GM08714 (cell line): ENCODE data around the gene MICOS13.

Experiments
- H3K4me3 ChIP-seq: fragments of 200-500 bp; sonication (Bioruptor generic); 2 replicates; pipeline ENCODE4 v1.5.1; 2014; ENCODE audit warnings: mild to moderate bottlenecking, low read length, inconsistent platforms
- ZNF274 ChIP-seq: IDR thresholded peaks from 2 replicates; pipeline ENCODE4 v1.6.1; 2012; ENCODE audit warnings: mild to moderate bottlenecking, low read depth, low read length

MICOS13 gene, protein sequence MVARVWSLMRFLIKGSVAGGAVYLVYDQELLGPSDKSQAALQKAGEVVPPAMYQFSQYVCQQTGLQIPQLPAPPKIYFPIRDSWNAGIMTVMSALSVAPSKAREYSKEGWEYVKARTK

DNA sequence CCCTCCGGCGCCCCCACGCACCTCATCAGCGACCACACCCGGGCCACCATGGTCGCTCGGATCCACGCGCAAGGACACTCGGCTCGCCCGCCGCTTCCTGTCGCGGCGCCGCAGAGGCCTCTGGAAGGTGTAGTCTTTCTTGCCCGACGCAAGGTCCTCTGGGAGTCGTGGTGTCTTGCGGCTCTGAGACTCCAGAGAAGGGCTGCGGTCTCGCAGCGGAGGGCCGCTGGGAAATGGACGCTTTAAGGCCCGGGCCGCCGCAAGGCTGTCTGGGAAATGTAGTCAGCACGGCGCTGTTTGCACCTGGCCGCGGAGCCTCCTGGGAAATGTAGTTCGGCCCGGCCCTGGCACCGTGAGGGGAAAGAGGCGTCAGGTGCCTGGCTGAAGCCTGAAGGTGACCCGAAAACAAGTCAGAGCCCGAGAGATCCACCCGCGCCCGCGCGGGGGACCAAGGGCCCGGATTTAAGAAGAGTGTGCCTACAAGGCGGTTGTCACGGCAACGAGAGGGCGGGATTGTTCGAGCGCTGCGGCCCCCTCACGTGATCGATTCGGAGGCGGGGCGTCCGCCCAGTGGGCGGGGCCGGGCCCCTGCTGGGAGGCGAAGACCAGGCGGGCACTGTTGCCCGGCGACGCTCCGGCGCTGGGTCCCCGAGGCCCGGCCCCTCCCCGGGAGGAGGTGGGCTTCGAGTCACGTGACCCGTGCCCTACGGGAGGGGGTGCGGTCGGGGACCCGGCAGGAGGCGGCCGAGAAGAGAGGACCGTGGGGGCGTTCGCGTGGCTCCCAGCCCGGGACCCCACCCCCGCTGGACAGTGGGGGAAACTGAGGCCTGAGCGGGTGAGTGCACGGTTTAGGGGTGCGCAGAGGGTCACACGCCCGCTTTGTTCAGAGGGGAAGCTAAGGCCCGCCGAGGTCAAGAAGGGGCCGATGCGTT, at the start of gene MICOS13, which contains the start of gene HSD11B1L:
Gene MICOS13 (minus strand): TSS at position 80 of the 932 bp plus-strand sequence. CDS start 30 bp downstream, at position 50.
Gene HSD11B1L (plus strand): TSS at position 591 of the 932 bp plus-strand sequence. CDS start 3,806 bp downstream, outside the sequence.
- no peak for TF ChIP-seq ZNF274

GRCh38 chr19:5727453-5728050, 47.2 kb upstream of the MICOS13 start:
- H3K4me3 ChIP-seq: no peak overlapping the region
- TF ChIP-seq ZNF274: no peak

More for the DNA sequence above, at the start of gene MICOS13, which contains the start of gene HSD11B1L:
- H3K4me3 ChIP-seq: peak within 1 kb of the TSS; percentile 85

DNA sequence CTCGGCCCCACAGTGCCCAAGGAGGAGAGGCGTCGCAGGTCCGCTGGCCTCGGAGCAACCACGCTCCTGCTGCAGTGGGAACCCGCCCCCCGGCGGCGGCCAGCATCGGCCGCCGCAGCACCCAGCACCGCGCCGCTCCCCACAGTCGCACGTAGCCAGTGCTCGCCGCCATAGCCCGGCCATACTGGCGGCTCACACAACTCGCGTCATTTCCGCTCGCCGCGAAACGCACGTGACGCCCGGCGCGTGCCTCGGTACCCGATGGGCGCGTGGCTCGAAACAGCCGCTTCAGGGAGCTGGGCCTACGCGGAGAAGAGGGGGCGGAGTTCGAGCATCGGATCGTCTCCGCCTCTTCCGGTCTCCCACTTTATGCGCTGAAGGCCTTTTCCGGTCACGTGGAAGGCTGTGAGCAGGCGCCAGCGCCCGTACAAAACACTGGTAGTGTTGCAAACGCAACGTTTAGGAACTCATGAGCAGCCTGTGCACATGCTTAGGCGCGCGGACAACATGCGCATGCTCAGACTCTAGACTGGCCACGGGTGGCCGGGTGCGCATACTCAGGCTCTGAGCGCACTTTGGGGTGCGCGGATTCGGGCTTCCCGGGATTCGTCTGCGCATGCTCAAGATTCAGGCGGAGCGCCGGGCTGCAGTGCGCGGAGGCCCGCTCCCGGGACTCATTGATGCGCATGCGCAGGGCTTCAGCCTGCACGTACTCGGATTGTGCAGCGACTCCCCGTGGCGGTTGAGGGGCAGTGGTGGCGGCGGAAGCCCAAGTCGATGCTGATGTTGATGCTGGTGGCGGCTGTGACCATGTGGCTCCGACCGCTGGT, 39.9 kb upstream of the MICOS13 start, which contains the start of the genes CATSPERD and LONP1:
Gene CATSPERD (plus strand): TSS at position 677 of the 830 bp plus-strand sequence. CDS start 101 bp downstream, at position 778.
Gene LONP1 (minus strand): TSS at position 186 of the 830 bp plus-strand sequence. CDS start 14 bp downstream, at position 172.
- peak within 1 kb of the TSS; percentile 88 for H3K4me3 ChIP-seq
- TF ChIP-seq ZNF274: no peak

DNA sequence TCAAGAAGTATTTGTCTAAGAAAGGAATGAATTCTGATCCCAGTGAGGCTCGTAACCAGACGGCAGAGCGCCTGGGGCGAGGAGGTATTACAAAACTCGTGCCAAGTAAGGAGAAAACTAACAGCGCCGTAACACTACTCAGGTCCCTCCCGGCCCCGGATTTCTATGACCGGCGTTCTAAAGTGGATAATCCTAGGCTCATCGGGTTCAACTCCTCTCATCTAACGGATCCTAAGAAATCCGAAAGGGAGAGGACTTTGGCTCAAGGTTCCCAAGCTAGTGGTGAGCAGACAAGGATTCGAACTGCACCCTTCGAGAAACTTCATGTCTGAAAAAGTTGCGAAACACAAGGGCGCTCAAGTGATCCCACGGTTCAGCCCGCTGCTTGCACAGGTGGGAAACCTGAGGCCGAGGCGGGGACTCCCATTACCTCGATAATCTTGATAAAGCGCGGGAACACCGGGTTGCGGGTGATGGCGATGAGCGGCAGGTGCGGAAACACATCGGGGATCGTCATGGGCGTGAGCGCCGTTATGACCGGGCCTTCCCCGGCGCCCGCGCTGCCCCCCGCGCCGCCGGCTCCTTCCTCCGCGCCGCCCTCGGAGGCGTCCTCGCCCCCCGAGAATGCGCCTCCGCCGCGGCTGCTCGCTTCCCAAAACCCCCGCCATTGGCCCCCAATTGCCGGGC, 39.1 kb upstream of the MICOS13 start:
- no peak for TF ChIP-seq ZNF274
- peak overlapping the region; percentile 88 for H3K4me3 ChIP-seq

GRCh38 chr19:5718579-5719273, 38.4 kb upstream of the MICOS13 start:
- H3K4me3 ChIP-seq: peak overlapping the region; percentile 88
- TF ChIP-seq ZNF274: no peak

DNA sequence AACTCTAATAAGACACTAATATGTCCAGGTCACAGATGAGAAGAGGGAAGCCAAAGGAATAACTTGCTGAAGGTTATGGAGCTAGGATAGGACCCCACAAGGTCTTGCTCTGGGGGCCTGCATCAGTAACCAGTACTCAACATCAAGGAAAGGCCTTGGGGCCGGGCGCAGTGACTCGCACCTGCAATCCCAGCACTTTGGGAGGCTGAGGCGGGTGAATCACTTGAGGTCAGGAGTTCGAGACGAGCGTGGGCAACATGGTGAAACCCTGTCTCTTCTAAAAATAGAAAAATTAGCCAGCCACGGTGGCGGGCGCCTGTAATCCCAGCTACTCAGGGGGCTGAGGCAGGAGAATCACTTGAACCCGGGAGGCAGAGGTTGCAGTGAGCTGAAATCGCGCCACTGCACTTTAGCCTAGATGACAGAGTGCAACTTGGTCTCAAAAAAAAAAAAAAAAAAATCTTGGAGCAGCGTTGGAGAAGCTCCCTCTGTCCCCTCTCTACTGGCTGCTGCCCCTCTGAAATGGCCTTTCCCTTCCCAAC, 37.8 kb upstream of the MICOS13 start:
- TF ChIP-seq ZNF274: no peak
- peak overlapping the region; percentile 88 for H3K4me3 ChIP-seq

DNA sequence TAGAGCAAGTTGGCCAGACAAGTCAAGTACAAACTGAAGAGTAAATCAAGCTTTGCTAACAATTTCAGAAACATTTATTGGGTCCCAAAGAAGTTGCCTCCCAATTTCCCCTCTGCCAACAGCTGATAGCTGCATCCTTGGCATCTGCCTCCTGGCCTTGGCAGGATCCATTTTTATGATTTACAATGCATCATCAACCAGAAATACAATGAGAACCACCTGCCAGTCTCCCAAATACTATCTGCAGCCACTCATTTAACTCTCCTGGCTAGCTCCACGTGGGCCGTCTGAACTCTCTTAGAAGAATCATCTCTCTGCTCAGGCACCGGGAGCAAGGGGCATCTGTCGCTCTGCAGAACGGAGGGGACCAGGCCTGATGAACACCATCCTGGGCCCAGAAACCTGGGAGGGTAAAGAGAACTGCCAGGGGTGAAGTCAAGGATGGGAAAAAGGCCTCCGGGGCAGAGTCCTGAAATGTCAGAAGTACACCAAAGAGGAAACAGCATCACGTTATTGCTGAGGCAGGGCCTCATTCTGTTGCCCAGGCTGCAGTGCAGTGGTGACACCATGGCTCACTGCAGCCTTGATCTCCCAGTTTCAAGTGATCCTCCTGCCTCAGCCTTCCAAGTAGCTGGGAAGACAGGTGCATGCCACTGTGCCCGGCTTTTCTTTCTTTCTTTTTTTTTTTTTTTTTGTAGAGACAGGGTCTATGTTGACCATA, 37.1 kb upstream of the MICOS13 start:
- no peak overlapping the region for H3K4me3 ChIP-seq
- TF ChIP-seq ZNF274: no peak

DNA sequence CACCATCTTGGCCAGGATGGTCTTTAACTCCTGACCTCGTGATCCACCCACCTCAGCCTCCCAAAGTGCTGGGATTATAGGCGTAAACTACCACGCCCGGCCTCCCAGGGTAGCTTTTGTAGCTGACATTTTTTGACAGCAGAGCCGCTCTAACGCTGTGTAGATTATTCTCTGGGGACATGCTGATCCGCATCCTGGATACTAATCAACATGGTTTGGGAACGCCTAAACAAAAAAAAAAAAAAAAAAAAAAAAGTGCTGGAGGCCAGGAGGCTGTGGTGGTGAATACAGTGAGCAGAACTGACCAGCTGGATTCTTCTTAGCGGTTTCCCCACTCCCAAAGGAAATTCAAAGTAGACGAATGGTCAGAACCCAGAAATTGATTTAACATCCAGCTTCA, 34.5 kb upstream of the MICOS13 start:
- H3K4me3 ChIP-seq: no peak overlapping the region
- no peak for TF ChIP-seq ZNF274

DNA sequence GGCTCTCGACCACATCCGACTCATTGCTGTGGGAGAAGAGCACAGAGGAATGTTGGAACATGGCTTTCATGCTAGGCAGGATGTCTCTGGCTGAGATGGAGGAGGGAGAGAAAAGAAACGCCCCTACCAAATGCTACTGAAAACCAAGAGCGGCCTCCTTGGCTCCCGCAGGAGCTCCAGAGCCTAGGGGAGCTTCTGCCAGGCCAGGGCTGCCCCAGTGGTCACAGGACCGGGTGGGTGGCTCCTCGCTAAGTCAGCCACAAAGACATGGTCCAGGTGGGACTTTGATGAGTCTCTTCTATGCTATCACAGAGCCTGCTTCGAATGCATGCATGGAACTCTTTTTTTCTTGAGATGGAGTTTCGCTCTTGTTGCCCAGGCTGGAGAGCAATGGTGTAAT, 32.9 kb upstream of the MICOS13 start:
- no peak for TF ChIP-seq ZNF274
- no peak overlapping the region for H3K4me3 ChIP-seq

DNA sequence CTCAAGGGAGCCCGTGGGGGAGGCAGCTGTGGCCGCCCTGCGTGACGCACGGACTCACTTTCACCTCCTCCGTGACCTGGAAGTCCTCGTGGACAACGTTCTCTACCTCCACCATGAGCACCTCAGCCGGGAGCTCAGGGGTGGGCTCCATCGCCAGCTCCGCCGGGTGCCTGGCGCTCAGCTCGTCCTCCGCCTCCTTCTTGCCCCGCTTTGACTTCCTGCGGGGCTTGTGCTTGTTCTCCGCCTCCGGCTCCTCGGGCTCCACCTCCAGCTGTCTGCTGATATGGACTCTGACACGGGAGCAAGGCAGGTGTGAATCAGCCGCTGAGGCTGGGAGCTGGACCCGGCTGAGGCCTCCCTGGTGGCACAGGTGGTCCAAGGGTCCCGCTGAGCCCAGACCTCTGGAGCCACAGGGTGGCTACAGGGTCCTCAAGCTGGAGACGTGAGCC, 31.4 kb upstream of the MICOS13 start:
- TF ChIP-seq ZNF274: no peak
- H3K4me3 ChIP-seq: no peak overlapping the region

- no peak overlapping the region for H3K4me3 ChIP-seq
- no peak for TF ChIP-seq ZNF274
Observed at GRCh38 chr19:5711025-5711424, 30.7 kb upstream of the MICOS13 start.
